GM12872 (cell line): Measurements from ENCODE around the gene ALDH1A3.

ENCODE experiments used
- CTCF ChIP-seq: IDR thresholded peaks from 3 replicates; pipeline ENCODE4 v1.5.1; 2011; ENCODE audit warnings: low read depth, mild to moderate bottlenecking, low read length, moderate library complexity; ENCODE audit not compliant: insufficient read depth

Gene ALDH1A3

DNA sequence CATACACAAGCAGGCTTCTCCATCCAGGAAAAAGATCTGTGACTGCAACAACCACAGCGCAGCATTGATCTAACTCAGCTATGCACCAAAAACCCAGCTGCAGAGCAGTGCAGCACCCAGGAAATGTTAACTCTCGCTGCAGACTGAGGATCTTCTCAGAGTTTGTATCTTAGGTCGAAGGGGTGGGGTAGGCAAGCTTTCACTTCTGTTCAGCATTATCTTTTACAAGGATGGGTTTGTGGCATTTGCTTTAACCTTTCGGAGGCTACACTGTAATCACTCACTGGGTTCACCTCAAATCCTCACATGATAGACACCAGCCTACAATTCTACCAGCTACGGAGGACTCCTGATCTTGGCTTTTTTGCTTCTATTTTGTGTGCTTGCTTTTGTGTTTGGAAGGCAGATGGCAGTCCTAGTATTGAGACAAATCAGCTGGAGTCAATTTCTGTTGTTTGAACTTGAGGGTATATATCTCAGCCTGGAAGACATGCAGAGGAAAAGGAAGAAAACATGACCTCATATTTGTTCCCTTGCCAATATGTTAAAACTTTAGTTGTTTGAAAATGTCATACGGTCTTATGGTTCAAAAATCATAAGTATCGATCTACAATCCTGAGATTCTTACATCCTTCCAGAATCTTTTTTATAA lies 64.7 kb downstream of the ALDH1A3 start:
- no peak for TF ChIP-seq CTCF

- no peak for TF ChIP-seq CTCF
Observed at GRCh38 chr15:100944986-100945385, 65.4 kb downstream of the ALDH1A3 start.

GRCh38 chr15:100947760-100948429 lies 68.3 kb downstream of the ALDH1A3 start:
- TF ChIP-seq CTCF, result no peak

DNA sequence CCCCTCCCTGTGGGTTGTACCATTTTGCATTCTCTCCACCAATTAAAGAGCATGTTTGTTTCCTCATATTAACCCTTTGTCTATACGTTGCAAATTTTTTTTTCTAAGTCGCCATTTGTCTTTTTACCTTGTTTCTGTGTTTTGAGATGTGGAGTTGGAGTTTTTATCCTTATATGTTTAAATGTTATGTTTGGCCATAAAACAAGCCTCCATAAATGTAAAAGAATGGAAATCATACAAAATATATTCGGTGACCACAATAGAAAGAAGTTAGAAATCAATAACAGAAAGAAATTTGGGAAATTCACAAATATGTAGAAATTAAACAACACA lies 68.8 kb downstream of the ALDH1A3 start:
- no peak for TF ChIP-seq CTCF

- no peak for TF ChIP-seq CTCF
Observed at GRCh38 chr15:100949691-100950090, 70.1 kb downstream of the ALDH1A3 start.

- no peak for TF ChIP-seq CTCF
Observed at GRCh38 chr15:100951965-100952364, 72.3 kb downstream of the ALDH1A3 start.

GRCh38 chr15:100952566-100952965 lies 72.9 kb downstream of the ALDH1A3 start:
- no peak for TF ChIP-seq CTCF
